Mesenchymal stem cell (in vitro differentiated cells and primary cell): ENCODE results near the gene TTF2.

ENCODE experiments used
- DNase-seq: peaks from one replicate; pipeline ENCODE4 v3.0.0-alpha.2; 2013
- H2AFZ ChIP-seq: one replicate; pipeline ENCODE4 v1.6.1; 2013; ENCODE audit warnings: low read depth, mild to moderate bottlenecking, control low read depth, inconsistent platforms, low read length, moderate library complexity
- H2AK5ac ChIP-seq: 2 replicates; pipeline ENCODE4 v1.6.1; 2013; ENCODE audit warnings: low read length, moderate library complexity, mild to moderate bottlenecking, inconsistent platforms; ENCODE audit not compliant: severe bottlenecking
- H2BK120ac ChIP-seq: one replicate; pipeline ENCODE4 v1.6.1; 2013; ENCODE audit warnings: low read depth, mild to moderate bottlenecking, inconsistent platforms, low read length, moderate library complexity
- H2BK12ac ChIP-seq, 2 experiments: one replicate each; pipeline ENCODE4 v1.6.1; 2013; ENCODE audit warnings: inconsistent platforms in 2 of 2, low read length in 2 of 2, mild to moderate bottlenecking in 2 of 2, moderate library complexity in 2 of 2, control low read depth in 1 of 2
- H2BK15ac ChIP-seq: one replicate; pipeline ENCODE4 v1.6.1; 2013; ENCODE audit warnings: mild to moderate bottlenecking, low read depth, inconsistent platforms; ENCODE audit not compliant: poor library complexity, severe bottlenecking
- H2BK5ac ChIP-seq: 2 replicates; pipeline ENCODE4 v1.6.1; 2013; ENCODE audit warnings: low read depth, mild to moderate bottlenecking, low read length, control low read depth, inconsistent platforms; ENCODE audit not compliant: poor library complexity, severe bottlenecking
- H3K14ac ChIP-seq, 2 experiments: one replicate each; pipeline ENCODE4 v1.6.1; 2013; ENCODE audit warnings: inconsistent platforms in 2 of 2, low read length in 2 of 2, control low read depth in 1 of 2, mild to moderate bottlenecking in 1 of 2, moderate library complexity in 1 of 2
- H3K18ac ChIP-seq, 2 experiments: one replicate each; pipeline ENCODE4 v1.6.1; 2013; ENCODE audit warnings: inconsistent platforms in 2 of 2, low read length in 2 of 2, control low read depth in 1 of 2, low read depth in 1 of 2, mild to moderate bottlenecking in 1 of 2
- H3K23ac ChIP-seq, 2 experiments: one replicate each; pipeline ENCODE4 v1.6.1; 2013; ENCODE audit warnings: inconsistent platforms in 2 of 2, low read length in 2 of 2, mild to moderate bottlenecking in 2 of 2, moderate library complexity in 2 of 2, control low read depth in 1 of 2
- H3K27ac ChIP-seq: 2 replicates; pipeline ENCODE4 v1.5.1; 2013; ENCODE audit warnings: mild to moderate bottlenecking, moderate library complexity, low read length, control low read depth, inconsistent platforms; ENCODE audit not compliant: poor library complexity, severe bottlenecking
- H3K27me3 ChIP-seq, 2 experiments: 2 replicates each; pipeline versions ENCODE4 v1.6.1 to v1.7.0; 2013; ENCODE audit warnings: low read length in 2 of 2, mild to moderate bottlenecking in 2 of 2, moderate library complexity in 2 of 2, control low read depth in 1 of 2, inconsistent platforms in 1 of 2; ENCODE audit not compliant: control insufficient read depth in 1 of 2, insufficient read depth in 1 of 2
- H3K36me3 ChIP-seq, 2 experiments: 2 replicates each; pipeline versions ENCODE4 v1.6.1 to v1.7.0; 2013; ENCODE audit warnings: low read length in 2 of 2, control low read depth in 1 of 2, inconsistent platforms in 1 of 2, low read depth in 1 of 2, mild to moderate bottlenecking in 1 of 2; ENCODE audit not compliant: insufficient read depth in 2 of 2, control insufficient read depth in 1 of 2
- H3K4ac ChIP-seq, 2 experiments: one replicate each; pipeline ENCODE4 v1.6.1; 2013; ENCODE audit warnings: inconsistent platforms in 2 of 2, low read length in 2 of 2, mild to moderate bottlenecking in 2 of 2, moderate library complexity in 2 of 2, control low read depth in 1 of 2, low read depth in 1 of 2
- H3K4me1 ChIP-seq: 2 replicates; pipeline ENCODE4 v1.6.1; 2013; ENCODE audit warnings: low read depth, low read length, control low read depth; ENCODE audit not compliant: control insufficient read depth, insufficient read depth
- H3K4me2 ChIP-seq: 2 replicates; pipeline ENCODE4 v1.6.1; 2013; ENCODE audit warnings: low read length, mild to moderate bottlenecking, inconsistent platforms; ENCODE audit not compliant: poor library complexity, severe bottlenecking
- H3K4me3 ChIP-seq, 2 experiments: 2 replicates each; pipeline versions ENCODE4 v1.5.1 to v1.7.0; 2013; ENCODE audit warnings: low read length in 2 of 2, mild to moderate bottlenecking in 2 of 2, control low read depth in 1 of 2, low read depth in 1 of 2; ENCODE audit not compliant: insufficient read depth in 1 of 2
- H3K79me1 ChIP-seq: replicated peaks from 2 replicates; pipeline ENCODE4 v1.6.1; 2013; ENCODE audit warnings: mild to moderate bottlenecking, control low read depth, low read length, inconsistent platforms; ENCODE audit not compliant: poor library complexity, severe bottlenecking
- H3K9ac ChIP-seq: 2 replicates; pipeline ENCODE4 v1.7.0; 2013; ENCODE audit warnings: mild to moderate bottlenecking, low read length, moderate library complexity
- H3K9me3 ChIP-seq: 2 replicates; pipeline ENCODE4 v1.7.0; 2013; ENCODE audit warnings: mild to moderate bottlenecking, low read length; ENCODE audit not compliant: control insufficient read depth
- H4K8ac ChIP-seq: one replicate; pipeline ENCODE4 v1.6.1; 2013; ENCODE audit warnings: inconsistent platforms, mild to moderate bottlenecking, low read length, moderate library complexity
- H4K91ac ChIP-seq: one replicate; pipeline ENCODE4 v1.6.1; 2013; ENCODE audit warnings: mild to moderate bottlenecking, low read length, inconsistent platforms
- WGBS: methylation state at CpG from one replicate; pipeline ENCODE4 v1.1.7; 2013; ENCODE audit warnings: mixed read lengths; 5-methylcytosine and 5-hydroxymethylcytosine counted together

TTF2 gene

DNA sequence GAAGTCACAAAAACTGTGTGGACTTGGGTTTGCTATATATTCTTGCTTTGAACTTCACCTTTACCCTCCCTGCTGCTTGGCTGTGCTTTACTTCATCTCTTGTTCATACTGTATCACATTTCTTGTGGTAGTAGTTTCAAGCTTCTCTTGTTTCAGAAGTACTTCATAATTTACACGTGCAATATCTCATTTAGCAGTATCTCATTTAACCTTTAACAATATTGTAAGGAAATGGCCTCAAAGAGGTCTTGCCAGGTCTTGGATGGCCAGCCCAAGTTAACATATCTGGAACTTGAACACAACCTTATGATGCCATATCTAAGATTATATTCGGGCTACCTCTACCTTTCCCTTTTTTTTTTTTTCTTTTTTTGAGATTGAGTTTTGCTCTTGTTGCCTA, 63.1 kb downstream of the TTF2 start:
- Histone ChIP-seq H4K8ac (no peak overlapping the region), H3K4me2 (no peak overlapping the region), H3K14ac (no peak overlapping the region), H3K9me3 (no peaks in the 10 kb centered on the region), H3K23ac (no peak overlapping the region), H3K36me3 (peaks cover 0 to 2% of the 10 kb centered on the region in 2 experiments), H4K91ac (no peak overlapping the region), H2AFZ (no peak overlapping the region), H3K4me3 (no peak overlapping the region), H3K79me1 (no peaks in the 10 kb centered on the region), H2BK120ac (no peak overlapping the region), H3K27ac (no peak overlapping the region), H3K18ac (no peak overlapping the region), H2AK5ac (no peak overlapping the region), H3K4me1 (peaks cover 10% of the 10 kb centered on the region), H2BK5ac (no peak overlapping the region), H3K9ac (no peak overlapping the region), H2BK12ac (no peak overlapping the region), H2BK15ac (no peak overlapping the region), H3K4ac (no peak overlapping the region), H3K27me3 (peaks cover 10 to 15% of the 10 kb centered on the region in 2 experiments)
- WGBS, result 94% methylated on average over 2 of the region's 2 CpGs
- no peak for DNase-seq

DNA sequence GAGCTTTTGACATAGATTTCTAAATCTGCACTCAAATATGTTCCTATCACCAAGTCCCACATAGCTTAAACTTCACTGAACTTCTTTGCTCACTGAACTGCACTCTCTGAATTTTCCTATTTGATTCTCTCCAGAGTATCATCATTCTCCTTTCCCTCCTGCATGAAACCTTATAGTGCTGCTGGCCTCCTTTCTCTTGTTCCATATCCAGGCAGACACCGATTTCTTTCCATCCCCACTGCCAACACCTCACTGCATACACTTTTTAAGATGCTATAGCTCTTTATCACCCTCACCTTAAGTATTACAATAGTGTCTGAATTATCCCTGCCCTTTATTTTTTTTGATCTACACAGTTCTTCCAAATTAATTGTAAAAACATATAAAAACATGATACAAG, 64.5 kb downstream of the TTF2 start:
- H3K23ac ChIP-seq, result no peak overlapping the region
- H3K27me3 ChIP-seq, result peaks cover 10 to 15% of the 10 kb centered on the region in 2 experiments
- H3K27ac ChIP-seq, result no peak overlapping the region
- no peak overlapping the region for H4K91ac ChIP-seq
- H3K9ac ChIP-seq, result no peak overlapping the region
- no peak overlapping the region for H2BK15ac ChIP-seq
- peaks cover 10% of the 10 kb centered on the region for H3K4me1 ChIP-seq
- no peak overlapping the region for H2BK5ac ChIP-seq
- no peaks in the 10 kb centered on the region for H3K36me3 ChIP-seq
- no peak overlapping the region for H3K4me3 ChIP-seq
- H2BK12ac ChIP-seq, result no peak overlapping the region
- no peak overlapping the region for H3K4me2 ChIP-seq
- H3K14ac ChIP-seq, result no peak overlapping the region
- no peaks in the 10 kb centered on the region for H3K9me3 ChIP-seq
- no peak overlapping the region for H2AK5ac ChIP-seq
- WGBS, result 76% methylated on average over 1 of the region's 1 CpG
- no peak overlapping the region for H2AFZ ChIP-seq
- no peak overlapping the region for H4K8ac ChIP-seq
- no peaks in the 10 kb centered on the region for H3K79me1 ChIP-seq
- DNase-seq, result no peak
- H3K18ac ChIP-seq, result no peak overlapping the region
- H2BK120ac ChIP-seq, result no peak overlapping the region
- no peak overlapping the region for H3K4ac ChIP-seq

DNA sequence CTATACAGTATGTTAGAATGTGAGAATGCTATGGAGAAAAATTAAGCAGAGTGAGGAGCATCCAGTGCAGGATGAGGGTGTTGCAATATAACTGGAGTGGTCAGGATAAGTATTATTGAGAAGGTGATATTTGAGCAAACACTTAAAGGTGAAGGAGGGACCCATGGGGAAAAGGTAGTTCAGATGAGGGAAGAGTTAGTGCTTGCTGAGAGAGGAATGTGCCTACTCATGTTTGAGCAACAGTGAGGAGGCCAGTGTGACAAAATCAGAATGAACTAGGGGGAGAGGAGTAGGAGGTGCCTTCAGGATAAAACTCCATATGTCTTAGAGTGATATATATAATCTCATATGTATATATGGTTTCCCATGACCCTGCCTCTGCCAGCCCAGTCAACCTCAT, 67.7 kb downstream of the TTF2 start:
- Histone ChIP-seq H3K79me1 (no peaks in the 10 kb centered on the region), H3K23ac (no peak overlapping the region), H3K4me1 (peaks cover 3% of the 10 kb centered on the region), H3K27me3 (peaks cover 10 to 15% of the 10 kb centered on the region in 2 experiments), H3K14ac (no peak overlapping the region), H3K9me3 (no peaks in the 10 kb centered on the region), H2AK5ac (no peak overlapping the region), H2BK120ac (no peak overlapping the region), H4K91ac (no peak overlapping the region), H3K4ac (no peak overlapping the region), H3K4me2 (no peak overlapping the region), H2BK15ac (no peak overlapping the region), H4K8ac (no peak overlapping the region), H3K9ac (peak overlapping the region; percentile 7), H3K18ac (no peak overlapping the region), H3K27ac (no peak overlapping the region), H2AFZ (no peak overlapping the region), H3K36me3 (no peaks in the 10 kb centered on the region), H2BK5ac (no peak overlapping the region), H3K4me3 (no peak overlapping the region), H2BK12ac (no peak overlapping the region)
- no peak for DNase-seq

DNA sequence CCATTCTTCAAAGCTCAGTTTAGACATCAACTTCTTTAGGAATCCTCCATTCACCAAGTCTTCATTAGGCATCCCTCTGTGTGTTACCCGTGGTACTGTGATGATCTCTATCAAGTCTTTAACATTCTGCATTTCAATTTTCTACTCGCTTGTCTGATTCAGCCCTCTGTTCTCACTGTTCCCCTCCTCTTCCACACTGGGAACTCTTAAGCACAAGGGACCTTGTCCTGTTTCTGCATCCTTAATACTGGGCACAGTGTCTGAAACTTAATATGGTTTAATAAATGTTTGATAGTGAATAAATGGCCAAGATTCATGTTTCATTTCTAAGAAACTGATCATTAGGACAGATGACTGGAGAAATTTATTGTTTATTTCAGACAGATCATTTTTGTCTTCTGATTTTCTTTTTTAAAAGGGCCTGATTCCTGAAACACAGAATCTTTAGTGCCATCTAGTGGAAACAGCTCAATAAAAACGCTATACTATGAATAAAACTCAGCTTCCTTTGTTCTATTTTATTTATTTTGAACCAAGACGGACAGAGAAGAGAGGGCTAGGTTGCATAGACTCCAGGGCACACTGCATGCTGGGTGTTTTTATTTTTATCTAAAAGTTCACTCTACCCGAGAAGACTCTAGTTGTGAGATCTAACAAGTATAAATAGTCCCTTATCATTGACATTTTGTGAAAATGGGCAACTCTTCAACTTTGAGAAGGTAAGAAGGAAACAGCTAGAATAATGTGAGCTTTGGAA, 68.4 kb downstream of the TTF2 start:
- Histone ChIP-seq H2BK12ac (no peak overlapping the region), H3K4ac (no peak overlapping the region), H3K36me3 (no peaks in the 10 kb centered on the region), H3K27ac (no peak overlapping the region), H3K79me1 (no peaks in the 10 kb centered on the region), H3K14ac (no peak overlapping the region), H3K4me3 (no peak overlapping the region), H3K4me1 (peaks cover 3% of the 10 kb centered on the region), H3K4me2 (no peak overlapping the region), H3K23ac (no peak overlapping the region), H2AK5ac (no peak overlapping the region), H3K9ac (peak overlapping the region; percentile 60), H2BK120ac (no peak overlapping the region), H4K91ac (no peak overlapping the region), H3K9me3 (no peaks in the 10 kb centered on the region), H2BK5ac (no peak overlapping the region), H3K18ac (no peak overlapping the region), H4K8ac (no peak overlapping the region), H3K27me3 (peaks cover 10 to 15% of the 10 kb centered on the region in 2 experiments), H2BK15ac (no peak overlapping the region), H2AFZ (no peak overlapping the region)
- DNase-seq, result peak; percentile 54
- 66% methylated on average over 2 of the region's 5 CpGs for WGBS
